Measurements from ENCODE around the gene CFAP47.
"Not testable (repeated sequence)": the region's sequence is repeated elsewhere in the genome, so short reads cannot be mapped to it uniquely, and the experiment has no call there.

The CFAP47 gene, protein sequence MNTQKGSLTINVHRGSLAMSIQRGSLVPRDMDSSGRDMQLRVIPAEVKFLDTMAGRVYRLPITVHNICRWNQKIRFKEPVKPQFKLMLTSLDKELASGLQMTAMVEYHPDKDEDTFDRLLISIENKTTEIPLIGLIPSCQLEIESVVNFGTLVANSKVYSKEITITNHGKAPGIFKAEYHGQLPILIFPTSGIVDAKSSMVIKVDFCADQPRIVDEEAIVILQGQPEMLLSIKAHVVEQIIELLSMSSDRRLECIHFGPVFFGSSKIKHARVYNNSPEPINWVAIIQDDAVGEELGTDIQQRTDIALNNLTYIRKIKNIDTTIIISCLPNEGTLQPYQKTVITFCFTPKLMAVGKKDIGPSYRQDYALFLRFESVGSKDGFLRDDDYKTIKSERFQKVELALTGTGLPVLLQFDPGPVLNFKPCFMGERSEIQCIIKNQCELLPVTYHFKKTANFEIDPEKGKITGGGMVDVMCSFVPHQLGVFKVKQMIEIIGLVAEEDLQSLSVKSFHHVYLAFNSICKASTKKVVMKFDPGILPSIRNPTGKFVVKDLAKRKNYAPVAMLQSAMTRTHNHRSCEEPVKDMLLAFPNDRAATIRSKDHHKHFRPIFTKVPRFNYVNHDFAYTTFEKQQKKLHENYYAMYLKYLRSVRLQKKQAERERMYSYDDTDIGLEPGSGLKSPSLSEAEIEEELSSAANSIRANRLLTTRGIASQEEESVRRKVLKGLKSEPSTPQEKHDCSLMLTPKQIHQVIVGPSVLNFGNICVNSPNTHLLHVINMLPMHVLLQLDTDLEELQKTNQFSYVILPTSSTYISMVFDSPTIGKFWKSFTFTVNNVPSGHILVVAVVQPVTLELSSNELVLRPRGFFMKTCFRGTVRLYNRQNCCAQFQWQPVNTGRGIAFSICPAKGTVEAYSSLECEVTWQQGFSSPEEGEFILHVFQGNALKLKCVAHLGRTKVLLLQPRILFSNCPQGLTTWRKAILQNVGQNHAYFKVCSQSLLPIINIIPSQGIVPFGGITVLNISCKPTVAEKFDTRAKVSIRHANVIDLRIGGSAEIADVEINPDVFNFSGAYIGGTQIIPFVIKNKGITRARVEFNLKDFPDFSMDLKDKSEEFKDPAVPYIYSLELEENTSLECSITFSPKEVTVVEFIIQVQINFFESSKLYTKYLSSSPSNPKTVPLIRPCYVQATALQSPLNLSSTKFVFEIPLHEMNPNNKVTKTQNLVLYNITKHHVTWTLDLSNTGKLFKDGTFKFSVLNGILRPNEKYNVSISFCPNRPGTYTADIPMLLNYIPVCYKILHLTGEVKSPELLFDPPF (N-terminal part only)

DNA sequence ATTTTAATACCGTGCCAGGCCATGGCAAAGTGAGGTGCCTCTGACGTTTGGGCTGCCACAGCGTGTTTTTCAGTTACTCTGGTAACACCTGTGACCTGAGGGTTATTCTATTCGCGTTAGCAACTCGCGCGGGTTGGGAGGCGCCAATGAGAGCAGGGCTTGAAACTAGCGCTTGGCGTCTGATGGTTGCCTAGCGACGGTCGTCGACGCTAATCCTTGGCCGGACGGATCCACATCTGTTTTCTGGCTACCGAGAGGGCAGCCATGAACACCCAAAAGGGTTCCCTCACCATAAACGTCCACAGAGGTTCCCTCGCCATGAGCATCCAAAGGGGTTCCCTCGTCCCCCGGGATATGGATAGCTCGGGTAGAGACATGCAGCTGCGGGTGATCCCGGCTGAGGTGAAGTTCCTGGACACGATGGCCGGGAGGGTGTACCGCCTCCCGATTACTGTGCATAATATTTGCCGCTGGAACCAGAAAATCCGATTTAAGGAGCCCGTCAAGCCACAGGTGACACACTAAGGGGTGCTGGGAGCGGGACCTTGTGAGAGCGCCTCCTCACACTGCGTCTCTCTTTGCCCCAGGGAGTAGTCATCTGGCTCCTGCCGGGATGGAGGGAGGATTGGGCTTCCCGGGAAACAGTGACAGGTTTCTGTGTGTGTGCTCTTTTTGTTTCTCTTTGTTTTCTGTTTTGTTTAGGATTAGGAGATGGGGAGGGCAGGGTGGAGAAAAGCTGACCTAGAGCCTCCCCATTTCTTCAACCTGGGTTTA is at the start of gene CFAP47:
Gene CFAP47 (plus strand): TSS at position 199 of the 774 bp plus-strand sequence. CDS start 66 bp downstream, at position 265.
- no peak for DNase-seq

GRCh38 chrX:35880601-35881000 is 38.9 kb upstream of the CFAP47 start:
- DNase-seq = no peak

GRCh38 chrX:35886135-35886534 is 33.4 kb upstream of the CFAP47 start:
- DNase-seq = no peak

GRCh38 chrX:35890699-35891098 is 28.8 kb upstream of the CFAP47 start:
- no peak for DNase-seq

DNA sequence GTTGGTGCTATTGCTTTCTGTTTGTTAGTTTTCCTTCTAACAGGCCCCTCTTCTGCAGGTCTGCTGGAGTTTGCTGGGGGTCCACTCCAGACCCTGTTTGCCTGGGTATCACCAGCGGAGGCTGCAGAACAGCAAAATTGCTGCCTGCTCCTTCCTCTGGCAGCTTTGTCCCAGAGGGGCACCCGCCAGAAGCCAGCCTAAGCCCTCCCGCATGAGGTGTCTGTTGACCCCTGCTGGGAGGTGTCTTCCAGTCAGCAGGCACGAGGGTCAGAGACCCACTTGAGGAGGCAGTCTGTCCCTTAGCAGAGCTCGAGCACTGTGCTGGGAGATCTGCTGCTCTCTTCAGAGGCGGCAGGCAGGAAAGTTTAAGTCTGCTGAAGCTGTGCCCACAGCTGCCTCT is 67.3 kb downstream of the CFAP47 start:
- DNase-seq = not testable (repeated sequence)

- DNase-seq = no peak
Measured at GRCh38 chrX:36007207-36007606, 87.7 kb downstream of the CFAP47 start.

- DNase-seq = no peak
Measured at GRCh38 chrX:36019125-36019524, 99.6 kb downstream of the CFAP47 start.

GRCh38 chrX:36035550-36035949 is 116.0 kb downstream of the CFAP47 start:
- no peak for DNase-seq

- DNase-seq = no peak
Measured at GRCh38 chrX:36062778-36063177, 143.2 kb downstream of the CFAP47 start.

GRCh38 chrX:36071061-36071460 is 151.5 kb downstream of the CFAP47 start:
- no peak for DNase-seq

- DNase-seq = not testable (repeated sequence)
Measured at GRCh38 chrX:36075009-36075408, 155.5 kb downstream of the CFAP47 start.

DNA sequence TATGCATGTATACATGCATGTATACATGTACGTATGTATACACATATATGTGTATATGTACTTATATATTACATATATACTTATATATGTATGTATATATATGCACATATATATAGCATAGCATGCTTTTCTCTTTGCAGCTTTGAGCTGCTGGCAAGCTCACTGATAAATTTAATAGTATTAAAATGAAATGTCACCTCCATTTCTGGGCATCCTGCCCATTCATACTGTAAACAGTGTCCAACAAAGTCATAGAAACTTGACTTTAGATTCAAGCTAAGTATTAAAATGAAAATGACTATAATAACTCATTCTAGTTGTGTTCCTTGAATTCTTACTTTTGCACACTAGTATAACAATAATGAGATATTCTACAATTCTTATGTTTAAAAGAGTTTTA is 163.7 kb downstream of the CFAP47 start:
- DNase-seq = no peak

- no peak for DNase-seq
Measured at GRCh38 chrX:36087366-36087765, 167.8 kb downstream of the CFAP47 start.

DNA sequence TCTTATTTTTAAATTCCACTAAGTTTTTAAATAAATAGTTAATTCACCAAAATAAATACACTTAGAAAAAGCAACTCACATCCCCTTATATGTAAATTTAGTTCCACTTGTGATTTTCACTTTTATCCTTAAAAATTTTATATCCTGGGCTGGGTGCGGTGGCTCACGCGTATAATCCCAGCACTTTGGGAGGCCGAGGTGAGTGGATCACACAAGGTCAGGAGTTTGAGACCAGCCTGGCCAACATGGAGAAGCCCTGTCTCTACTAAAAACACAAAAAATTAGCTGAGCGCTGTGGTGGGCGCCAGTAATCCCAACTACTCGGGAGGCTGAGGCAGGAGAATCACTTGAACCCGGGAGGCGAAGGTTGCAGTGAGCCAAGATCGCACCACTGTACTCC is 169.4 kb downstream of the CFAP47 start:
- DNase-seq = not testable (repeated sequence)

DNA sequence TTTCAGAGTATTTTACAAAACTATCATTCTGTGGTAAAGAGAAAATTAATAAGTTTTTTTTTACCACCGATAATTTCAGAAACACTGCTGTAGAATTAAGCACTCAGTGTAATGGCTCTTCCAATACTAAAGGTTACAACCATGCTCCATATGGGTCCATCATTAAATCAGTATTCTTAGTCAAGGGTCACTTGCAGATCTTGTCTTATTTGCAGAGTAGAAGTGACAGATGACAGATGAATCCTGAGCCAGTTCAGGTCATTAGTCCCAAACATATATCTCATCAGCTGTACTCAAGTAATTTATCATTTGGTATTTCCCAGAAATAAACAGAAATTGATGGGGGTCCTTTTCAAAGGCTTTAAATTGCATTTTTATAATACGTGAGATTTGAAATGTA is 182.9 kb downstream of the CFAP47 start:
- no peak for DNase-seq

DNA sequence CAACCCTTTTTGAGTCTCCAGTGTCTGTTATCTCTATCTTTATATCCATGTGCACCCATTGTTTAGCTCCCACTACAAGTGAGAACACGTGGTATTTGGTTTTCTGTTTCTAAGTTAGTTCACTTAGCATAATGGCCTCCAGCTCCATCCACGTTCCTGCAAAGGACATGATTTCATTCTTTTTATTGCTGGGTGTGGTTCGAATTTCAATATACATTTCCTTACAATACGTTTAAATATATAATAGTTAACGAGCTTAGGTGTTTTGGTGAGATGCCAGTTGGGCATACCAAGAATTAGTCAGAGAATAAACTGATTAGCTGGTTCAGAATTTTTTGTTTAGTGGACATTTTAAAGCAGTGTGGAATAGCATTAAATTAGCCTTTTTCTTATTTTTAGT is 196.7 kb downstream of the CFAP47 start:
- no peak for DNase-seq

DNA sequence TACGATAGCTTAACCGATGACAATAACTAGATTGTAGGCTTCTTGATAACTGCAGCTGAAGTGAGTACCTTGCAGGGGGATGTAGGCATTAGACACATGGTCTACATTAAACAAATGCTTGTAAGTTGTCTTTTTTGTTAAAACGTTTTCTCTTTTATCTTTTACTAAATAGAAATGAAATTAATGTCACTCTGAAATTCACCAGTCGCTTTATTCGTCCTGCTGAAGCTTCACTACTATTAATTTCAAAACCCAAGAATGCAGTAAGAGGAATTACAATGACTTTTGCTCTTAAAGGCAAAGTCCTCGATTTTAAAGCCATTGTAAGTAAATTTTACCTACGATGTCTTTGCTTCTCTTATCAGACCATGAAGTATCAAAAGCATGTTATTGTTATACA is 239.7 kb downstream of the CFAP47 start:
- DNase-seq = no peak

DNA sequence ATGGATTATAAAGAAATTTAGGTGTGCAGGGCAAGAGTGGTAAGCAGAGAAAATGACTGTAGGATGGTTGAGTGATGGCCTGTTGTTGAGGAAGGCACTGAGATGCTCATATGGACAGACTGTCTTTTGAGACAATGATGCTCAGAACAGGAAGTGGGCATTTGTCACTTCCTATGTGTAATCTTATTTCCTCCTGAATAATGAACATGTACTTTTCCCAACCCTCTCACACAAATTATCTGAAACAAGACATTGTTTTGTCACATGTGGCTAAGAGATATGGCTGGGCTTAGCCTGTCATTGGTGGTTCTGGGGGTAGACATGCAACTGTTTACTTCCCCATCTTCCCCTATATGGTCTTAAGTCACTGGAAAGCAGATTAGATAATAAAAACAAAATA is 240.5 kb downstream of the CFAP47 start:
- no peak for DNase-seq

GRCh38 chrX:36198575-36198974 is 279.0 kb downstream of the CFAP47 start:
- no peak for DNase-seq

GRCh38 chrX:36199928-36200327 is 280.4 kb downstream of the CFAP47 start:
- DNase-seq = no peak

DNA sequence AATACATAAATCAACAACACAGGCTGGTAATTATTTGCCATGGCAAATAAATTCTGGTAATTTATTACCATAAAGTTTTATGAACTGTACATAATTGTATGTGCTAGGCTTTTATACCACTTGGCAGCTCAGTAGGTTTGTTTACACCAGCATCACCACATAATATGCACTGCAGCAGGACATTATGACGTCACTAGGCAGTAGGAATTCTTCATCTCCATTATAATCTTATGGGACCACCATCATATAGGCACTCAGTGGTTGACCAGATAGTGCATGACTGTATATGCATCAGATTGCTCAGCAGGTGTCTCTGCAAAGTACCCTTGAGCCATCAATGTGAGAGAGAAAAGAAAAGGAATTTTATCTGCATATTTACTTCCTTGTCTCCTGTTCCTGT is 295.4 kb downstream of the CFAP47 start:
- no peak for DNase-seq

GRCh38 chrX:36218801-36219200 is 299.3 kb downstream of the CFAP47 start:
- no peak for DNase-seq

All from DMS79 treated with DMSO at 0.1 percent for 48 hours (cell line).